SJCRH30 (cell line): ENCODE measurements around the gene DFFA. TPM values are rescaled to one million over a fixed set of nuclear protein-coding genes. Genes with fewer than 3 reads are reported as not detected.
A peak's percentile ranks its signal among the peaks of the same experiment; 100 is the strongest.
"Not testable (repeated sequence)": the region's sequence is repeated elsewhere in the genome, so short reads cannot be mapped to it uniquely, and the experiment has no call there.

Source experiments
- DNase-seq, 2 experiments: peaks; one replicate each; pipeline ENCODE4 v3.0.0-alpha.2; 2015 to 2020
- H3K27ac ChIP-seq: fragments of 250-450 bp; sonication (Bioruptor Pico); 2 replicates; pipeline ENCODE4 v1.5.1; 2020; ENCODE audit warnings: mild to moderate bottlenecking, moderate library complexity
- H3K27me3 ChIP-seq: fragments of 250-450 bp; sonication (Bioruptor Pico); 2 replicates; pipeline ENCODE4 v1.5.1; 2020; ENCODE audit warnings: mild to moderate bottlenecking, moderate library complexity
- H3K36me3 ChIP-seq: fragments of 250-450 bp; sonication (Bioruptor Pico); 2 replicates; pipeline ENCODE4 v1.5.1; 2020; ENCODE audit warnings: mild to moderate bottlenecking, moderate library complexity
- H3K4me1 ChIP-seq: fragments of 250-450 bp; sonication (Bioruptor Pico); 2 replicates; pipeline ENCODE4 v1.5.1; 2020; ENCODE audit warnings: mild to moderate bottlenecking, moderate library complexity
- H3K4me3 ChIP-seq: fragments of 250-450 bp; sonication (Bioruptor Pico); 2 replicates; pipeline ENCODE4 v1.5.1; 2020; ENCODE audit warnings: mild to moderate bottlenecking, moderate library complexity
- H3K9me3 ChIP-seq: fragments of 250-450 bp; sonication (Bioruptor Pico); replicated peaks from 2 replicates; pipeline ENCODE4 v1.5.1; 2020; ENCODE audit warnings: mild to moderate bottlenecking, moderate library complexity
- total RNA-seq: library from RNA; depleted of rRNA; stranded (reverse); fragments of >200 nt; shearing (Covaris generic); gene quantifications from 2 replicates; pipeline ENCODE4 v1.2.3, GENCODE V29; 2014

The DFFA gene
- total RNA-seq, 1 experiment from 2014 or later = 85.6 TPM

DNA sequence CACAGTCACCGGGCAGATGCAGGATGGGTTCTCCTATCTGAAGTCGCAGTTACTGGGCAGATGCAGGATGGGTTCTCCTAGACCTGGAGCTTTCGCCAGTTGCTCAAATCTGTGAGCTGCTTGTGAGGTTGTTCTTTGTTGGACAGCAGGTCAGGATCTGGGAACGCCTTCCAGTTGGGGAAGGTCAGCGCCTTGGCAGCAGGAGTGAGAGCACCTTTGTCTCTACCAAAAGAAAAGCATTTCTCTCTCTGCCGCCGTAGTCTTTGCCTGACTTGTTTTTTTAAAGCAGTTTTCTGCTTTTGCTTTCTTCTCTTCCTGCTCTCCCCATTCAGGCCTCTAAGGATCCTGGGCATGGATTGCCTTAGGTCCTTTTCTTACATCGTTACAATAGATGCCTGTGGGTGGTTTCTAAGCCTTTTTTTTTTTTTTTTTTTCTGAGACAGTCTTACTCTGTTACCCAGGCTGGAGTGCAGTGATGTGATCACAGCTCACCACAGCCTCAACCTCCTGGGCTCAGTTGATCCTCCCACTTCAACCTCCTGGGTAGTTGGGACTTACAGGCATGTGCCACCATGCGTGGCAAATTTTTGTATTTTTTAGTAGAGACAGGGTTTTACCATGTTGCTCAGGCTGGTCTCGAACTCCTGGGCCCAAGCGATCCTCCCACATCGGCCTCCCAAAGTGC is 18.1 kb upstream of the DFFA start:
- no peak for DNase-seq
- Histone ChIP-seq H3K4me1 (no peaks in the 10 kb centered on the region), H3K9me3 (0 out of 2 replicates have a peak, but pooled peaks cover 3% of the 10 kb centered on the region), H3K27ac (no peak overlapping the region), H3K4me3 (no peak overlapping the region), H3K27me3 (no peaks in the 10 kb centered on the region), H3K36me3 (peaks cover 10% of the 10 kb centered on the region; the same call in 1 of the 2 replicates)

DNA sequence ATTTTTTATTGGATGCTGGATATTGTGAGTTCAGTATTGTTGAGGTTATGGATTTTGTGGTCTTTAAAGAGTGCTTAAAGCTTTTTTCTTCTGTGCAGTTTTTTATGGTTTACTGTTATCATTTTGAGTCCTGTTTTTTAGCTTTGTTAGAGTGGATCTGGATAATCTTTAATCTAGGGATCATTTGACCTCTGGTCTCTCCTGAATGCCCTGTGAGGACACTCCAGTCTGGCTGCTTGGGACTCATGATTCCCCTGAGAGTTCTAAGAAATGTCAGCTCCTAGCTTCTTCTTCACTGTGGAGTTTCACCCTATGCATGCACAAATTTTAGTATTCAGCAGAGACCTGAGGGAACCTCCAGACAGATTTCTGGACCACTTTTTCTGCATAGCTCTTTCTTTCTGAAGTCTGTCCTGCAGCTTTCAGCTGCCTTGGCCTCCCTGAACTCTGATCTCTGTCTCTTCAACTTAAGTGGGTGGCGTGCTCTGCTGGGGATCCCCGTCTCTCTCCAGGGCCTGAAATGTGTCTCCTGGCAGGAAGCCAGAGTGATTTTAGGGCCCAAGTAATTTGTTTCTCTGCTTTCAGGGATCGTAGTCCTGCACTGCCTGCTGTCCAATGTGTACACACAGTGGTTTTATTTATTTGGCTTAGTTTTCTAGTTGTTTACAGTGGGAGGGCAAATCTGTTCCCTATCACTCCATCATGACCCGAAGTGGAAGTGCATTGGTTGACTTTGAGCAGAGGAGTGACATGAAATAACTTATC is 17.1 kb upstream of the DFFA start:
- no peak overlapping the region for H3K27ac ChIP-seq
- peaks cover 11% of the 10 kb centered on the region; the same call in 1 of the 2 replicates for H3K36me3 ChIP-seq
- no peak for DNase-seq
- H3K9me3 ChIP-seq = 0 out of 2 replicates have a peak, but pooled peaks cover 3% of the 10 kb centered on the region
- no peaks in the 10 kb centered on the region for H3K27me3 ChIP-seq
- no peak overlapping the region for H3K4me3 ChIP-seq
- no peaks in the 10 kb centered on the region for H3K4me1 ChIP-seq

DNA sequence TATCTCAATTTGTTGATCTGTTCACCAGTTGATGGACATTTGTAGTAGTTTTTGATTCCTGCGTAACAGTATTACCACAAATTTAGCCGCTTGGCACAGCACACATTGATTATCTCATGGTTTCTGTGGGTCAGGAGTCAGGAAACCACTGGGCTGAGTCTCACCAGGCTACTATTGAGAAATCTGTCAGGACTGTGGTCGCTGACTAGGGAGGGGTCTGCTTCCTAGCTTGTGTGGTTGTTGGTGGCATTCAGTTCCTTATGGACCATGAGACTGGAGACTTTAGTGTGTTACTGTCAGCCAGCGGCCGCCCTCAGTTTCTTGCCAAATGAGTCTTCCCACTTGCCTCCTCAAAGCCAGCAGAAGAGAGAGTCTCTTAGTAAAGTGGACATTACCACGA is 12.2 kb upstream of the DFFA start:
- 0 out of 2 replicates have a peak, but pooled peaks cover 3% of the 10 kb centered on the region for H3K9me3 ChIP-seq

DNA sequence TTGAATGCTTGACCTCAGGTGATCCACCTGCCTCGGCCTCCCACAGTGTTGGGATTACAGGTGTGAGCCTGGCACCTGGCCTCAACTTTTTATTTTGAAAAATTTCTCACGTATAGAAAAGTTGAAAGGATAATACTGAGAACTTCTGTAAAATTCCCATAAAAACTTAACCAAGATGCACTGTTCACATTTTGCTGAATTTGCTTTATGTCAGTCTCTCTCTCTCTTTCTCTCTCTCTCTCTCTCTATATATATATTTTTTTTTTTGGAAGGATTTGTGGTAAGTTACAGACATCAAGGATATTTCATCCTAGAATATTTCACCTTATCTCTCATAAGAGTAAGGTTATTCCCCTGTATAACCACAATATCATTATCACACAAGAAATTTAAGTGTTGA is 8.3 kb upstream of the DFFA start:
- Histone ChIP-seq H3K36me3 (0 out of 2 replicates have a peak, but pooled peaks cover 2% of the 10 kb centered on the region), H3K27ac (no peak overlapping the region), H3K27me3 (no peaks in the 10 kb centered on the region), H3K9me3 (no peaks in the 10 kb centered on the region), H3K4me1 (peaks cover 3% of the 10 kb centered on the region; the same call in 1 of the 2 replicates), H3K4me3 (no peak overlapping the region)
- no peak for DNase-seq

More for the DNA sequence above, 12.2 kb upstream of the DFFA start:
- Histone ChIP-seq H3K27me3 (no peaks in the 10 kb centered on the region), H3K27ac (no peak overlapping the region), H3K4me1 (no peaks in the 10 kb centered on the region), H3K4me3 (no peak overlapping the region), H3K36me3 (peaks cover 5% of the 10 kb centered on the region; the same call in 1 of the 2 replicates)
- DNase-seq = no peak

DNA sequence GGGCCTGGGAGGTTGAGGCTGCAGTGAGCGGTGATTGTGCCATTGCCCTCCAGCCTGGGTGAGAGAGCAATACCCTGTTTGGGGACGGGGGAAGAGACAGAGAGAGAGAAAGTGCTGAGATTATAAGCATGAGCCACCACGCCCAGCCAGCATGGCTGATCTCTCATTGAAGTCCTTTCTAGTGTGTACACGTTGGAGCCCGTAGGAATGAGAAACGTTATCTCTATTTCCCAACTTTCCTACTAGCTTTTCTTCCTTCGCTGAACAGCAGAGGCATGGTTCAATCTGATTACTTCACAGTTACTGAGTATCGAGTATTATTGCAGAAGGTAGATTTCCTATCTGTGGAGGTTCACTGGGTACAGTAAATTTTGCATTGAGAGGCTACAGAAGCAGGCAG is 7.0 kb upstream of the DFFA start:
- no peak for DNase-seq
- Histone ChIP-seq H3K4me3 (no peak overlapping the region), H3K9me3 (no peaks in the 10 kb centered on the region), H3K27ac (no peak overlapping the region), H3K36me3 (no peaks in the 10 kb centered on the region), H3K4me1 (peaks cover 3% of the 10 kb centered on the region; the same call in 1 of the 2 replicates), H3K27me3 (no peaks in the 10 kb centered on the region)

DNA sequence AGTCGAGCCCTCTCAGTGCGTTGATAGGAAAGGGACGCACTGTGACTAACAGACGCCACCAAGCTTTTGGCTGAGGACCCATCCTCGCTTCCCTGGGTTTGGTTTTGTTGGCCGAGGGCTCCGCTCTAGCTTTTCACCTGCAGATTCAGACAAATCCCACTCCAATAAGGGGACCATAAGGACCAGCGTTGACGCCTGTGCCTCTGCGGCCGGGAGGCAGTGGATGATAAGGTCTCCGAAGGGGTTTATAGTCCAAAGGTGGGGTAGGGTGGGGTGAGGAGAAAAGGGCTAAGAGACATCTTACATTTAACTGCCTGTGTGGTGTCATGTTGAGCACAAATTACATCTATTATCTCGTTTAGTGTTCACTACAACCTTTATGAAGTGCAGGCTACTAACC is 3.2 kb upstream of the DFFA start:
- DNase-seq = no peak
- H3K27ac ChIP-seq = peak overlapping the region; percentile 53
- peaks cover 8% of the 10 kb centered on the region; the same call in 1 of the 2 replicates for H3K4me1 ChIP-seq
- no peaks in the 10 kb centered on the region for H3K9me3 ChIP-seq
- no peaks in the 10 kb centered on the region for H3K36me3 ChIP-seq
- no peaks in the 10 kb centered on the region for H3K27me3 ChIP-seq
- peak overlapping the region; percentile 81 for H3K4me3 ChIP-seq

DNA sequence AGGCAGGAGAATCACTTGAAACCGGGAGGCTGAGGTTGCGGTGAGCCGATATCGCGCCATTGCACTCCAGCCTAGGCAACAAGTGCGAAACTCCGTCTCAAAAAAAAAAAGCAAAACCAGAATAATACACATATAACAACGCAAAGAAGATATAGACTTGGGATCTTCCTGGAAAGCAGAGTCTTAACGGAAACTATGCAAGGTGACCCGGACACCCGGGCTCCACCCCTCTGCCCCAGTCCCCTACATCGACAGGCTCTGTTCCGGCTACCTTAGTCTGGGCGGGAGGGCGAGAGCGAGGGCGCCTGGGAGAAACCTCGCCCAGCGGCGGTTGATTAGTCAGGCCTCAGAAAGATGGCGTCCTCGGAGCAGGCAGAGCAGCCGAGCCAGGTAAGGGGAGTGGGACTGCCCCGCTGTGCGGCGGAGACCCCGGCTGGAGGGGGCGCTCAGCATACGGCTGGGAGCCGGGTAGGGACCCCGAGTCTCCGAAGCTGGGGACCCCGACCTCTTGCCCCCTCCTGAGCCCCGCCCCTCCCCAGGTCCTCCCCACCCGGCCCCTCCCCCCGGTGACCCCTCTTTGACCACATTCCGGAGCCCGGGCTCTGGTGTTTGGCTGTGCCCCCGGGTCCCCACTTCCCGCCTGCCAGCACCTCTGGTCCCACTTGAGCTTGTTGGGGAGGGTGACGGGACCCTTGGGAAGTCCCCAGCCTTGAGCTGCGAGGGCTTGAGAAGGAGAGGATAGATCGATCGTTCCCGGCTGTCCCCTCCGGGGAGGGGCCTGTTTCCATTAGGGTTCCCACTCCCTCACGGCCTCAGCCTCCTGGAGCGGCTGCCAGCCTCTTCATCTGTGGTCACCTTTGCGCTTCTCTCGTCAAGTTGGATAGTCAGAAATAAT is 2.5 kb upstream of the DFFA start, which contains the start of gene PEX14:
Gene PEX14, plus strand, starts transcription at position 338 of the 895 bp plus-strand sequence. Its CDS starts 17 bp downstream, at position 355.
- H3K9me3 ChIP-seq = no peaks in the 10 kb centered on the region
- H3K4me1 ChIP-seq = peaks cover 8% of the 10 kb centered on the region; the same call in 1 of the 2 replicates
- no peaks in the 10 kb centered on the region; the same call in 1 of the 2 replicates for H3K36me3 ChIP-seq
- peak within 1 kb of the TSS; percentile 53 for H3K27ac ChIP-seq
- H3K4me3 ChIP-seq = peak within 1 kb of the TSS; percentile 81
- peak; percentile 93 to 94 for DNase-seq
- H3K27me3 ChIP-seq = no peaks in the 10 kb centered on the region

DNA sequence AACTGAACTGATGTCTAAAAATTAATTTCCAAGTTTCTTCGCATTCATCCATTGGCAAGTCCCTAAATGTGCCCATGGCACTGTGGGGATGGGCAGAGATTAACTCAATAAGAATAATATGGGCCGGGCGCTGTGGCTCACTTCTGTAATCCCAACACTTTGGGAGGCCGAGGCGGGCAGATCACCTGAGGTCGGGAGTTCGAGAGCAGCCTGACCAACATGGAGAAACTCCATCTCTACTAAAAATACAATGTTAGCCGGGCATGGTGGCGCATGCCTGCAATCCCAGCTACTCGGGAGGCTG is 1.9 kb upstream of the DFFA start:
- not testable (repeated sequence) for H3K36me3 ChIP-seq, H3K9me3 ChIP-seq, H3K27me3 ChIP-seq, H3K4me1 ChIP-seq, DNase-seq, H3K27ac ChIP-seq
- peak overlapping the region; percentile 81 for H3K4me3 ChIP-seq

DNA sequence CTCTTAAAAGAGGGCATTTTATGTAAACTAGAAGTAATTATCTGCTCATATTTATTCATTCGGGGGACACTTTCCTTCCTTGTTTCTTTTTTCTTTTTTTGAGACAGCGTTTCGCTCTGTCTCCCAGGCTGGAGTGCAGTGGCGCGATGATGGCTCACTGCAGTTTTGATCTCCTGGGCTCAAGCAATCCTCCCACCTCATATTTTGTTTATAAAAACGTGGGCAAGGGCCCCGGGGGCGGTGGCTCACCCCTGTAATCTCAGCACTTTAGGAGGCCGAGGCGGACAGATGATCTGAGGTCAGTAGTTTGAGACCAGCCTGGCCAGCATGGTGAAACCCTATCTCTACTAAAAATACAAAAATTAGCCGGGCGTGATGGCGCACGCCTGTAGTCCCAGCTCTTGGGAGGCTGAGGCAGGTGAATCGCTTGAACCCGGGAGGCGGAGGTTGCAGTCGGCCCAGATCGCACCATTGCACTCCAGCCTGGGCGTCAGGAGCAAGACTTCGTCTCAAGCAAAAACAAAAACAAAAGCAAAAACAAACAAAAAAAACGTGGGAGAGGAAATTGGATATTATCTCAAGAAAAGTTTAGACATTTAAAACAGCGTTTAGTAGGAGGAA is 926 bp upstream of the DFFA start:
- H3K9me3 ChIP-seq = no peaks in the 10 kb centered on the region
- H3K27ac ChIP-seq = peak overlapping the region; percentile 38; the same call in 1 of the 2 replicates
- peaks cover 8% of the 10 kb centered on the region; the same call in 1 of the 2 replicates for H3K4me1 ChIP-seq
- H3K4me3 ChIP-seq = peak overlapping the region; percentile 75
- H3K36me3 ChIP-seq = peaks cover 10% of the 10 kb centered on the region
- peak; percentile 42 to 48 for DNase-seq
- H3K27me3 ChIP-seq = no peaks in the 10 kb centered on the region

DNA sequence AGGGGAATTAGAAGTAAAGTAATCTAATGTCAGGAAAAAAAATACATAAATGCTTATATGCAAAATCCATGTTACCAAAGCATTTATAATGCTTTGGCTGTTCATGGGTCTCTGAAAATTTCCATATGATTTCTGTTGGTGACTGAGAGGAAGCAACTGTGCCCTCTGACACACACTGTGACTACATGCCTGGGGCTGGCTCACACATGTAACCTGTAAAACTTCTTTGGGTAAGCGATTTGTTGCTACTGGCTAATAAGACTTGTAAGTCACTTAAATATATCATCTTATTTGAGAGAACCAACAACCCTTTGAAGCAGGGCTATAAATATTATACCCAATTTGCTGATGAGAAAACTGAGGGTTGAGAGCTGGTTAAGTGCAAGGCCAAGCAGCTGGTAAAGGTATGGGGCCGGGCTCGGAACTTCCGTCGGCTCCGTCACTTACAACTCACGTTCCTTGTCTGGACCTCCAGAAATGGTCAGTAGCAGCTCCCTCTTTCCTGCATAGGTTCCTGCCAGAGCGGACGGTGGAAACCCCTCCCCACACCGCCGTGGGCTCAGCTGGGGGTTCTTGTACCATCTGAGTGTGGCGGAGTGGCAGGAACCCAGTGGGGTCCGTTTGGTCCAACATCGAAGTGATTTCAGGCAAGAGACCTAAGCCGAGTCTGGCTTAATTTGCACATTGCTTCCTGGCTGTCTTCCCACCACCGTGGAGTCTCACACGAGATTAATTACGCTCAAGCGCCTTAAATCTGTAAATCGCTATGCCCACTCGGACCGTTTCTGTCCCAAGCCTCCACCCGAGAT is 714 bp downstream of the DFFA start:
- H3K4me3 ChIP-seq = peak overlapping the region; percentile 75
- peaks cover 8% of the 10 kb centered on the region; the same call in 1 of the 2 replicates for H3K4me1 ChIP-seq
- peak overlapping the region; percentile 42 for H3K27ac ChIP-seq
- no peaks in the 10 kb centered on the region for H3K9me3 ChIP-seq
- DNase-seq = no peak
- H3K36me3 ChIP-seq = peaks cover 25% of the 10 kb centered on the region
- H3K27me3 ChIP-seq = no peaks in the 10 kb centered on the region

DNA sequence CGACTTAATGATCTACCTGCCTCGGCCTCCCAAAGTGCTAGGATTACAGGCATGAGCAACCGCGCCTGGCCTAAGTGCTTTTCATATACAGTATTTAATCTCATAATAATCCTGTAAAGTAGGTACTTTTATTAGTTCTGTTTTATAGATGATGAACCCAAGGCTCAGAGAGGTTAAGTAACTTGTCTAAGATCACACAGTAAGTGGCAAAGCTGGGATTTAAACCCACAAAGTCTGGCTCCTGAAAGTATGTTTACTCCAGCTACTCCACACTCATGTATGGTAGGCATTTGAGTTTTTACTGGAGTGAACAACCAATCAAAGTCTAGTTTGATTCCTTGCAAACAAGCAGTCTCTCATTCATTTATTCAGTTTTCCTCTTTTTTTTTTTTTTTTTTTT is 2.3 kb downstream of the DFFA start:
- no peak for DNase-seq
- no peak overlapping the region for H3K27ac ChIP-seq
- H3K4me1 ChIP-seq = peaks cover 5% of the 10 kb centered on the region; the same call in 1 of the 2 replicates

DNA sequence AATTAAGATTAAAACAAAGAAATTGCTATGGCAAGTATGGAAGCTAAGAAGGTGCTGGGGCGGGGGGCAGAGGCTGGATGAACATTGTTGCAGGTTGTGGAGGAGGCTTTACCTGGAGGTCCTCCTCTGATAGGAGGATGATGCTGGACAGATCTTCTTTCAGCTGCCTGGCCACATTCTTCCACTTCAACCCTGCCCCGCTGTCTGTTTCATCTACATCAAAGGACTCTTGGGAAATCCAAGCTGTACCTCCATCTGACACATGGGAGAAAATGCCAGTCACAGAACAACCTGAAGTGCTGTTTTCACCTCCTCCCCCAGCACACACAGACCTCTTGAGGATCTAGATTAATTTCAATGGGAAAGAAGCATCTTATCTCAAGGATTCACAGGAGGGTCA is 5.3 kb downstream of the DFFA start:
- Histone ChIP-seq H3K4me3 (no peak overlapping the region), H3K27ac (no peak overlapping the region), H3K9me3 (no peaks in the 10 kb centered on the region), H3K36me3 (peaks cover 68% of the 10 kb centered on the region), H3K4me1 (peaks cover 5% of the 10 kb centered on the region; the same call in 1 of the 2 replicates), H3K27me3 (no peaks in the 10 kb centered on the region)
- no peak for DNase-seq

More for the DNA sequence above, 2.3 kb downstream of the DFFA start:
- Histone ChIP-seq H3K9me3 (no peaks in the 10 kb centered on the region), H3K27me3 (no peaks in the 10 kb centered on the region), H3K36me3 (peaks cover 41% of the 10 kb centered on the region), H3K4me3 (no peak overlapping the region)

DNA sequence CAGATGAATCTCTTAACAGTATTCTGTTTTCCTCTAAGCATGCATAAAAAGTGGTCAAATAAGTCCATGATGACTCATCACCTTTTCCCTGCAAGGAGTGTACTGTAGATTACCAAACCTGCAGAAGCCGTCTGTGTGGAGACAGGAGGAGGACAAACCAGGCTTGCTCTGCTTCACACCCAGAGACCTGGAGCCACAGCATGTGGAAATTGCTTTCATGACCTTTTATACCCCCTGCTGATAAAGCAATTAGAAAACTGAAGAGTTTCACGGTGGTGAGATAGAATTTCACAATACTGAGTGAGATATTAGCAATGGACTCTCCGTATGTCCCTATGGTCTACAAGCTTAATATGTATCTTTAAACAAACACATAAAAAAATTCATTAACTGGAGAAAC is 13.1 kb downstream of the DFFA start:
- Histone ChIP-seq H3K27me3 (no peaks in the 10 kb centered on the region), H3K36me3 (peaks cover 35% of the 10 kb centered on the region), H3K4me3 (no peak overlapping the region), H3K9me3 (no peaks in the 10 kb centered on the region), H3K4me1 (peaks cover 38% of the 10 kb centered on the region), H3K27ac (no peak overlapping the region; the same call in 1 of the 2 replicates)
- DNase-seq = peak; percentile 53 to 54
